HG03558 (cell line): ENCODE measurements around the gene SCYGR7.
"Not testable (repeated sequence)": the region's sequence is repeated elsewhere in the genome, so short reads cannot be mapped to it uniquely, and the experiment has no call there.

ENCODE experiments used
- ATAC-seq: cut with Tn5 transposase; IDR thresholded peaks from one replicate; pipeline ENCODE4 v1.9.1; 2021; ENCODE audit warnings: moderate number of reproducible peaks; ENCODE audit not compliant: unreplicated experiment; ENCODE audit errors: extremely low read depth

Gene SCYGR7, protein sequence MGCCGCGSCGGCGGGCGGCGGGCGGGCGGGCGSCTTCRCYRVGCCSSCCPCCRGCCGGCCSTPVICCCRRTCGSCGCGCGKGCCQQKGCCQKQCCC

GRCh38 chr2:227728035-227728434 lies at the start of gene SCYGR7:
SCYGR7 (plus strand) TSS chr2:227728335; CDS start chr2:227728335, 0 bp downstream.
- ATAC-seq = no peak

- no peak for ATAC-seq
Observed at GRCh38 chr2:227684258-227684657, 43.9 kb upstream of the SCYGR7 start.

- no peak for ATAC-seq
Observed at GRCh38 chr2:227687189-227687588, 40.9 kb upstream of the SCYGR7 start.

- no peak for ATAC-seq
Observed at GRCh38 chr2:227696990-227697679, 31.0 kb upstream of the SCYGR7 start.

DNA sequence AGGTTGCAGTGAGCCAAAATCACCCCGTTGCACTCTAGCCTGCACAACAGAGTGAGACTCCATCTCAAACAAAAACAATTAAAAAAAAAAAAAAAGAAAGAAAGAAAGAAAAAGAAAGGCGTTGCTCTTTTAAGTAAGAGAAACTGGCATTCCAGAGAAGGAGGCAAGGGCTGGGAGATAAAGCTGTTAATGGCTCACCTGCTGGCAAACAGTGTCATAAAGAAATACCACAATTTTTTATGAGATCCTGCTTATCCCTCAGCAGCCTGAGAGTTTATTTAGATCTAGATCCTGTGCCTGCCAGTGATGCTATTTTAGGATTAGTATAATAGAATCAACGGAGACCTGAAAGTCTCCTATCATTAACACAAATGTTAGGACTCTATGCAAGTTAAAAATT lies 26.6 kb upstream of the SCYGR7 start:
- no peak for ATAC-seq

DNA sequence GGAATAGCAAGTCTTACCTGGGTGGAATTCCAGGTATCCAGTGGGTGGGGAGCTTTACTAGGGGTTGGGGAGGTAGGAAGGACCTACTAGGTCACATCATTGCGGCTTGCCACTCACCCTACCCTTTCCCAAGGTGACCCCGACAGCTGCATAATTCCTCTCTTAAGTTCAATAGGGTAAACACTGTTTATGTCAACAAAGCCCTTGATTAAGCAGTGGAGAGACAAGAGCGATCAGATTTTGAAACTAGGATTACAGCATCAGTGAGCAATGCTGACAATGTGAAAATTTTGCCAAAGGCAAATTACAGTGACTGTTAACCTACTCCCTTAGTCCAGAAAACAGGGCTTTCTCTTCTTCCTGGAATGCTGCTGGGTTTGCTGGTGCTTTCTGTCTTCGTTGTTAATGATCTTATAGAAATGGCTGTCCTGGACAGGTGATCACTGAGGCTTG lies 24.8 kb upstream of the SCYGR7 start:
- no peak for ATAC-seq

DNA sequence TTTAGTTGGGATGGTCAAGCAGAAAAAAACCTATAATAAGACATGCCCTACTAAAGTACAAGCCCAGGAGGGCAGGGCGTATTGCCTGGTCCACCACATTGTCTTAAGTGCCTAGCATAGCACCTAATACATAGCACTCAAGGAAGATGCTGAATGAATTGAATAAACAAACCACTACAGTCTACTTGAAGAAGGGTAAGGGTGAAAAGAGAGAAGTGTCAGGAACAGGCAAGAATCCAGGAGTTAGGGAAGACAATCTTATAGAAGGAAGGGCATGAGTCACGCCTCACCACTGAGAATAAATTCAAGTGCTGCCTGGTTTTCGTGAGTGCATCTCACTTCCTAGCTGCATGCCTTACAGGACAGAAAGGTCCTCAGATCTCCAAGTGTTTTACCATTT lies 24.2 kb upstream of the SCYGR7 start:
- ATAC-seq = no peak

GRCh38 chr2:227706859-227707258 lies 21.3 kb upstream of the SCYGR7 start:
- ATAC-seq = no peak

- ATAC-seq = no peak
Observed at GRCh38 chr2:227707390-227707789, 20.7 kb upstream of the SCYGR7 start.

GRCh38 chr2:227710986-227711385 lies 17.1 kb upstream of the SCYGR7 start:
- ATAC-seq = no peak

DNA sequence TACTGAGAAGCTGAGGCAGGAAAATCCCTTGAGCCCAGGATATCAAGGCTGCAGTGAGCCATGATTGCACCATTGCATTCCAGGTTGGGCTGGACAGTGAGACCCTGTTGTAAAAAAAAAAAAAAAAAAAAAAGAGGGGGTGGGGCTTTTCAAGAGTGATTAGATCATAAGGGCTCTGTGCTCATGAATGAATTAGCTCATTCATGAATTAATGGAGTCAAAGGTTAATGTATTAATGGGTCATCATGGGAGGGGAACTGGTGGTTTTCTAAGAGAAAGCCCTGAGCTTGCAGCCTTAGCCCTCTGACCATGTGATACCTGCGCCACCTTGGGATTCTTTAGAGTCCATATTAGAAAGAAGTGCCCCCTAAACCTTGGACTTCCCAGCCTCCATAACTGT lies 14.8 kb upstream of the SCYGR7 start:
- no peak for ATAC-seq

DNA sequence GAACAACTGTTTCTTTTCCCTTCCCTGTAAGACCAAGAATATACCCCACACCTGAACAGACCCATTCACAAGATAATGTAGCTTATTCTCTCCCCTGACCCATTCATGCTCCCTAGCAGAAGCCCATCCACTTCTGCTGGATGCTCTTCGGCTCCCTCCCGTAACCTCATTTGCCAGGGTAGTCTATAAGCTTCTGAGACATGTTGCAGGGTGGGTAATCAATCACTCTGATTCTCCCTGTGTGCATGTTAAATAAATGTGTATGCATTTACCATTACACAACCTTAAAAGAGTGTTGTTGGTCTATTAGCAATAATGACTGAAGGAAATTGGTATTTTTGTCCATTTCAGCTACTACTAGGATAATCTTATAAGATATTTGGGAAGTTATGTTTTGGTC lies 11.6 kb upstream of the SCYGR7 start:
- no peak for ATAC-seq

DNA sequence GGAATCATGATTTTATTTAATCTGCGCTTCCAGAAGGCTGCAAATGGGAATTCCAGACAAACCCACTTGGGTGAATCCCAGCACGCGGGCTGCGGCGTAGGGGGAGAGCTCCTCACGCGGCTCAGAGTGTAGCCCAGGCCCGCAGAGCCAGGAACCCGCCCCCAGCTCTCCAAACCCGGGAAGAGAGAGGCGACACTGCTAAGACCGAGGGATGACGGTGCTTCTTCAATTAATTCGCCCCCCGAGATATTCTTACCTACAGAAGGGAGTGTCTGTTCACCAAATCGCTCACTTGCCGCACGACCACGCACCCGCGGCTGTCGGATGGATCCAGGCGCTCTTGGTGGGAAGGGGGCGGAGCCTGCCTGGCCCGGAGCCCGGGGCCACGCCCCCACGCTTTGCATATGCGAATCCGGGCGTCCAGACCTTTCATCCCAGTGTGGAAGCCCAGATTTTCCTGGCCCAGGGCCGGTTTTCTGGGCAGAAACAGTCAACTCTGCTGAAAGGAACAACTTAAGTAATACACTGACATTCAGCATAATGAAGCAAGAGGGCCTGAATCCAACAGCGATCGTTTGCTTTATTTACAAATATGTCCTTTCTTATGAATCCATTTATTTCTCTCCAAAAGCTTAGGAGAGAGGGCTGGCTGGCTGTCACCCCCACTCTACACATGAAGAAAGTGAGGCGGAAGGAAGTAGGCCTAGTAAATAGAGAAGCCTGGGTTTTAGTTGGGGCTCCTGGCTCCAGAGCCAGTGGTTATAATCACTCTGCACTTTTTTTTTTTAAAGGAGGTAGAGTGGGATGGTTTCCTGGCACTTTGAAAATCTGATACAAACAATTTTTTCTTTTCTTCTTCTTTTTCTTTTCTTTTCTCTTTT lies 10.2 kb upstream of the SCYGR7 start, which contains the start of gene SLC19A3:
SLC19A3 (minus strand) TSS at position 342 of the 881 bp plus-strand sequence. CDS start 15,710 bp downstream, outside the sequence.
- no peak for ATAC-seq

- no peak for ATAC-seq
Observed at GRCh38 chr2:227719641-227720040, 8.5 kb upstream of the SCYGR7 start.

GRCh38 chr2:227720680-227721079 lies 7.5 kb upstream of the SCYGR7 start:
- no peak for ATAC-seq

- ATAC-seq = not testable (repeated sequence)
Observed at GRCh38 chr2:227722821-227723220, 5.3 kb upstream of the SCYGR7 start.

DNA sequence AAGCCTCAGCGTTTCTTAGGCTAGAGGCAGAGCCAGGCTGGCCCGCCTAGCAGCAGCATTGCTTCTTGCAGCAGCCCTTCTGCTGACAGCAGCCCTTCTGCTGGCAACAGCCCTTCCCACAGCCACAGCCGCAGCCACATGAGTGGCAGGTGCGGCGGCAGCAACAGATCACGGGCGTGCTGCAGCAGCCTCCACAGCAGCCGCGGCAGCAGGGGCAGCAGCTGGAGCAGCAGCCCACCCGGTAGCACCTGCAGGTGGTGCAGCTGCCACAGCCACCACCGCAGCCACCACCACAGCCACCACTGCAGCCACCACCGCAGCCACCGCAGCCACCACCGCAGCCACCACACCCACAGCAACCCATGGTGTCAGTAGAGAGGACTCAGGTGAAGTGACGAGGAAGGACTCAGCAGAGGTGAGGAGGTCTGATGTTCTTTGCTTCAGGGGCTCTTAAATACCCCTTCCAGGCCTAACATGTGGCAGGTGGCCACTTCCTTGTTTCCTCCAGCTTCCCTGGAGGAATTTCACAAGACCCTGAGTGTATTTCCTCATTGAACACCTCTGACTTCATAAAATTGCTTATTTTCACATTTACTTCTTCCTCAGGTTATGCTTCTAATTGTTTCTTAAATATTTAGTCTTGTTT lies 3.6 kb upstream of the SCYGR7 start, which contains the start of gene SCYGR6:
SCYGR6 (minus strand) TSS at position 364 of the 646 bp plus-strand sequence; CDS start at position 364, 0 bp downstream.
- no peak for ATAC-seq

- no peak for ATAC-seq
Observed at GRCh38 chr2:227739351-227739750, 11.2 kb downstream of the SCYGR7 start.

- ATAC-seq = not testable (repeated sequence)
Observed at GRCh38 chr2:227740705-227741104, 12.6 kb downstream of the SCYGR7 start.

GRCh38 chr2:227745594-227745993 lies 17.5 kb downstream of the SCYGR7 start, which contains the start of gene SCYGR8:
SCYGR8 (plus strand) TSS chr2:227745894; CDS start chr2:227745894, 0 bp downstream.
- no peak for ATAC-seq
